WTC11 (cell line): ENCODE results near the gene FOXP1. TPM values are rescaled to one million over a fixed set of nuclear protein-coding genes. Genes with fewer than 3 reads are reported as not detected.

Experiments
- ATAC-seq: fragments of 200-7000 bp; cut with Tn5 transposase; 2 replicates; pipeline ENCODE4 v1.10.0; 2021; ENCODE audit warnings: mild to moderate bottlenecking, moderate library complexity
- CTCF ChIA-PET: fragments of 300-600 bp; sonication (Branson Sonifier 250); formaldehyde crosslinking; loops from one replicate; lab custom pipeline; 2021; ENCODE audit warnings: antibody characterized with exemption; lab: Charles Lee
- POLR2A ChIA-PET: fragments of 350-600 bp; sonication (Branson Sonifier 250); formaldehyde crosslinking; loops from one replicate; lab custom pipeline; 2021; ENCODE audit warnings: antibody characterized with exemption; lab: Charles Lee
- DNase-seq: peaks from one replicate; pipeline ENCODE4 v3.0.0; 2021; ENCODE audit warnings: low spot score
- H3K27ac Mint-ChIP-seq: 2 replicates; pipeline ENCODE4 v1.8.0; 2021; ENCODE audit warnings: mixed read lengths
- H3K27me3 Mint-ChIP-seq: 2 replicates; pipeline ENCODE4 v1.8.0; 2021; ENCODE audit warnings: low read depth, mild to moderate bottlenecking, moderate library complexity, mixed read lengths
- H3K36me3 Mint-ChIP-seq: 2 replicates; pipeline ENCODE4 v1.8.0; 2021; ENCODE audit warnings: mixed read lengths
- H3K4me1 Mint-ChIP-seq: 2 replicates; pipeline ENCODE4 v1.8.0; 2022; ENCODE audit warnings: mixed read lengths
- H3K4me3 Mint-ChIP-seq: 2 replicates; pipeline ENCODE4 v1.8.0; 2021; ENCODE audit warnings: mild to moderate bottlenecking, moderate library complexity, mixed read lengths
- H3K9me3 Mint-ChIP-seq: 2 replicates; pipeline ENCODE4 v1.8.0; 2021; ENCODE audit warnings: mixed read lengths
- ARID4B ChIP-seq: sonication (generic); formaldehyde crosslinking; IDR thresholded peaks from 2 replicates; pipeline ENCODE4 v1.8.0; 2023; ENCODE audit warnings: missing genetic modification reagents, mild to moderate bottlenecking, borderline replicate concordance
- CBFB ChIP-seq: sonication (generic); formaldehyde crosslinking; IDR thresholded peaks from 2 replicates; pipeline ENCODE4 v1.8.1; 2022; ENCODE audit warnings: mild to moderate bottlenecking, low read depth, missing genetic modification reagents
- CTCF ChIP-seq: fragments of 200-600 bp; IDR thresholded peaks from 2 replicates; pipeline ENCODE4 v1.8.0; 2022; ENCODE audit warnings: antibody characterized with exemption
- FOXP1 ChIP-seq: sonication (generic); formaldehyde crosslinking; IDR thresholded peaks from 2 replicates; pipeline ENCODE4 v1.8.0; 2022; ENCODE audit warnings: missing genetic modification reagents, mild to moderate bottlenecking, moderate library complexity, borderline replicate concordance
- KAT7 ChIP-seq: sonication (generic); formaldehyde crosslinking; IDR thresholded peaks from 2 replicates; pipeline ENCODE4 v1.8.1; 2023; ENCODE audit warnings: missing genetic modification reagents, mild to moderate bottlenecking, borderline replicate concordance
- NFE2L1 ChIP-seq: sonication (generic); formaldehyde crosslinking; IDR thresholded peaks from 2 replicates; pipeline ENCODE4 v1.8.1; 2023; ENCODE audit warnings: missing genetic modification reagents
- NR2C2 ChIP-seq: sonication (generic); formaldehyde crosslinking; IDR thresholded peaks from 2 replicates; pipeline ENCODE4 v1.8.0; 2022; ENCODE audit warnings: mild to moderate bottlenecking, missing genetic modification reagents
- PRDM15 ChIP-seq: sonication (generic); formaldehyde crosslinking; IDR thresholded peaks from 2 replicates; pipeline ENCODE4 v1.8.0; 2022; ENCODE audit warnings: missing genetic modification reagents
- SP1 ChIP-seq: sonication (generic); formaldehyde crosslinking; conservative IDR thresholded peaks from 2 replicates; pipeline ENCODE4 v1.8.1; 2022; ENCODE audit warnings: missing genetic modification reagents
- TEAD1 ChIP-seq: sonication (generic); formaldehyde crosslinking; IDR thresholded peaks from 2 replicates; pipeline ENCODE4 v1.8.0; 2022; ENCODE audit warnings: mild to moderate bottlenecking, missing genetic modification reagents
- USF2 ChIP-seq: sonication (generic); formaldehyde crosslinking; IDR thresholded peaks from 2 replicates; pipeline ENCODE4 v1.8.1; 2023; ENCODE audit warnings: mild to moderate bottlenecking, missing genetic modification reagents, moderate library complexity
- ZNF281 ChIP-seq: sonication (generic); formaldehyde crosslinking; IDR thresholded peaks from 2 replicates; pipeline ENCODE4 v1.8.0; 2023; ENCODE audit warnings: mild to moderate bottlenecking, missing genetic modification reagents
- ZNF317 ChIP-seq: sonication (generic); formaldehyde crosslinking; IDR thresholded peaks from 2 replicates; pipeline ENCODE4 v1.8.1; 2023; ENCODE audit warnings: low read depth, mild to moderate bottlenecking, moderate library complexity, missing genetic modification reagents, borderline replicate concordance
- ZNF396 ChIP-seq: fragments of 250-450 bp; sonication (Bioruptor Pico); IDR thresholded peaks from 2 replicates; pipeline ENCODE4 v1.8.0; 2021; ENCODE audit warnings: mild to moderate bottlenecking, moderate library complexity, borderline replicate concordance
- ZNF423 ChIP-seq: fragments of 250-450 bp; sonication (Bioruptor Pico); IDR thresholded peaks from 2 replicates; pipeline ENCODE4 v2.1.2; 2022; ENCODE audit warnings: mild to moderate bottlenecking, moderate library complexity
- total RNA-seq: library from RNA; stranded (reverse); gene quantifications from 3 replicates; pipeline ENCODE4 v1.2.3, GENCODE V29; 2021

Gene FOXP1
- total RNA-seq, 1 experiment from 2014 or later = 25.8 TPM

- no peak for ATAC-seq
- H3K4me3 Mint-ChIP-seq = no peak overlapping the region
- no peaks in the 10 kb centered on the region for H3K9me3 Mint-ChIP-seq
- H3K27ac Mint-ChIP-seq = no peak overlapping the region
- POLR2A ChIA-PET = no interaction called here
- TF ChIP-seq TEAD1 (no peak), NFE2L1 (CRISPR knock-in tag) (no peak), KAT7 (no peak), ARID4B (CRISPR knock-in tag) (no peak), CBFB (no peak), ZNF317 (CRISPR knock-in tag) (no peak), NR2C2 (no peak), FOXP1 (no peak), ZNF396 (no peak), PRDM15 (CRISPR knock-in tag) (no peak), ZNF281 (CRISPR knock-in tag) (no peak), SP1 (CRISPR knock-in tag) (no peak), CTCF (no peak), USF2 (CRISPR knock-in tag) (no peak), ZNF423 (CRISPR knock-in tag) (no peak)
- TF ChIP-seq, all 79 proteins: peak for 0
- CTCF ChIA-PET = no interaction called here
- DNase-seq = no peak
- H3K36me3 Mint-ChIP-seq = no peaks in the 10 kb centered on the region
- H3K27me3 Mint-ChIP-seq = no peaks in the 10 kb centered on the region
- H3K4me1 Mint-ChIP-seq = peaks cover 35% of the 10 kb centered on the region
Measured at GRCh38 chr3:71075494-71075893, 508.0 kb downstream of the FOXP1 start.
